Measurements from ENCODE around the gene EXOSC10.
"Not testable (repeated sequence)": the region's sequence is repeated elsewhere in the genome, so short reads cannot be mapped to it uniquely, and the experiment has no call there.

The EXOSC10 gene

GRCh38 chr1:11061652-11062365 is 37.9 kb downstream of the EXOSC10 start:
- DNase-seq (ENCODE audit: low read depth, low spot score): no peak

- peak; percentile 61 for DNase-seq (ENCODE audit: low read depth, low spot score)
Observed at GRCh38 chr1:11059968-11060830, 39.5 kb downstream of the EXOSC10 start, which contains the start of gene SRM. TSS of gene SRM (minus strand) at chr1:11060018. CDS start at chr1:11059943, 75 bp downstream.

- no peak for DNase-seq (ENCODE audit: low read depth, low spot score)
Observed at GRCh38 chr1:11059155-11059967, 40.3 kb downstream of the EXOSC10 start.

- DNase-seq (ENCODE audit: low read depth, low spot score): no peak
Observed at GRCh38 chr1:11058595-11059154, 41.0 kb downstream of the EXOSC10 start.

GRCh38 chr1:11058026-11058425 is 41.6 kb downstream of the EXOSC10 start:
- no peak for DNase-seq (ENCODE audit: low read depth, low spot score)

GRCh38 chr1:11057477-11057876 is 42.2 kb downstream of the EXOSC10 start:
- DNase-seq (ENCODE audit: low read depth, low spot score): no peak

GRCh38 chr1:11056504-11056903 is 43.2 kb downstream of the EXOSC10 start:
- DNase-seq (ENCODE audit: low read depth, low spot score): no peak

- no peak for DNase-seq (ENCODE audit: low read depth, low spot score)
Observed at GRCh38 chr1:11055676-11056075, 44.0 kb downstream of the EXOSC10 start.

GRCh38 chr1:11054666-11055065 is 45.0 kb downstream of the EXOSC10 start:
- DNase-seq (ENCODE audit: low read depth, low spot score): no peak

- no peak for DNase-seq (ENCODE audit: low read depth, low spot score)
Observed at GRCh38 chr1:11054181-11054580, 45.5 kb downstream of the EXOSC10 start.

- DNase-seq (ENCODE audit: low read depth, low spot score): no peak
Observed at GRCh38 chr1:11053758-11054137, 45.9 kb downstream of the EXOSC10 start.

GRCh38 chr1:11052839-11053757 is 46.6 kb downstream of the EXOSC10 start:
- DNase-seq (ENCODE audit: low read depth, low spot score): no peak

GRCh38 chr1:11051781-11052511 is 47.7 kb downstream of the EXOSC10 start:
- no peak for DNase-seq (ENCODE audit: low read depth, low spot score)

- not testable (repeated sequence) for DNase-seq (ENCODE audit: low read depth, low spot score)
Observed at GRCh38 chr1:11051121-11051520, 48.5 kb downstream of the EXOSC10 start.

GRCh38 chr1:11046625-11047365 is 52.9 kb downstream of the EXOSC10 start, which contains the start of gene MASP2:
TSS of gene MASP2 (minus strand) at chr1:11047239. CDS start at chr1:11047207, 32 bp downstream.
- DNase-seq (ENCODE audit: low read depth, low spot score): no peak

GRCh38 chr1:11046270-11046566 is 53.5 kb downstream of the EXOSC10 start:
- no peak for DNase-seq (ENCODE audit: low read depth, low spot score)

- DNase-seq (ENCODE audit: low read depth, low spot score): no peak
Observed at GRCh38 chr1:11045428-11046269, 54.0 kb downstream of the EXOSC10 start.

GRCh38 chr1:11044849-11045427 is 54.7 kb downstream of the EXOSC10 start:
- DNase-seq (ENCODE audit: low read depth, low spot score): no peak
